HepG2 (cell line): ENCODE results near the gene FOXRED2. TPM values are rescaled to one million over a fixed set of nuclear protein-coding genes. Genes with fewer than 3 reads are reported as not detected.

ENCODE experiments used
- FOSL2 ChIP-seq: sonication (generic); formaldehyde crosslinking; IDR thresholded peaks from 2 replicates; pipeline ENCODE4 v1.4.0; 2020; ENCODE audit warnings: missing genetic modification reagents
- KDM4B ChIP-seq: sonication (generic); formaldehyde crosslinking; IDR thresholded peaks from 2 replicates; pipeline ENCODE4 v1.4.0; 2020; ENCODE audit warnings: missing genetic modification reagents
- KLF12 ChIP-seq: sonication (generic); formaldehyde crosslinking; IDR thresholded peaks from 2 replicates; pipeline ENCODE4 v1.4.0; 2020; ENCODE audit warnings: missing genetic modification reagents, borderline replicate concordance
- NRL ChIP-seq: sonication (generic); formaldehyde crosslinking; IDR thresholded peaks from 2 replicates; pipeline ENCODE4 v1.5.0; 2020; ENCODE audit warnings: missing genetic modification reagents, mild to moderate bottlenecking, moderate library complexity, borderline replicate concordance
- PLRG1 ChIP-seq: fragments of 450-650 bp; conservative IDR thresholded peaks from 2 replicates; pipeline ENCODE4 v1.6.1; 2016
- POLR2A ChIP-seq, 2 experiments: IDR thresholded peaks; 2 replicates each; pipeline ENCODE4 v1.6.1; 2011; ENCODE audit warnings: low read depth in 2 of 2, low read length in 2 of 2, mild to moderate bottlenecking in 1 of 2, moderate library complexity in 1 of 2; ENCODE audit not compliant: insufficient read depth in 1 of 2
- RXRA ChIP-seq: sonication (generic); formaldehyde crosslinking; IDR thresholded peaks from 2 replicates; pipeline ENCODE4 v1.5.1; 2020; ENCODE audit warnings: missing genetic modification reagents
- SETDB1 ChIP-seq: sonication (generic); formaldehyde crosslinking; IDR thresholded peaks from 2 replicates; pipeline ENCODE4 v1.5.1; 2020; ENCODE audit warnings: missing genetic modification reagents, mild to moderate bottlenecking, borderline replicate concordance
- SRY ChIP-seq: sonication (generic); formaldehyde crosslinking; IDR thresholded peaks from 2 replicates; pipeline ENCODE4 v1.8.0; 2022; ENCODE audit warnings: mild to moderate bottlenecking, missing genetic modification reagents
- THAP8 ChIP-seq: sonication (generic); formaldehyde crosslinking; IDR thresholded peaks from 2 replicates; pipeline ENCODE4 v1.5.1; 2020; ENCODE audit warnings: missing genetic modification reagents, mild to moderate bottlenecking, borderline replicate concordance
- ZBTB38 ChIP-seq: sonication (generic); formaldehyde crosslinking; IDR thresholded peaks from 2 replicates; pipeline ENCODE4 v1.5.1; 2020; ENCODE audit warnings: mild to moderate bottlenecking, missing genetic modification reagents
- ZNF142 ChIP-seq: sonication (generic); formaldehyde crosslinking; IDR thresholded peaks from 2 replicates; pipeline ENCODE4 v1.4.0; 2020; ENCODE audit warnings: missing genetic modification reagents
- ZNF609 ChIP-seq: sonication (generic); formaldehyde crosslinking; IDR thresholded peaks from 2 replicates; pipeline ENCODE4 v1.4.0; 2020; ENCODE audit warnings: mild to moderate bottlenecking, missing genetic modification reagents, borderline replicate concordance
- ZNF720 ChIP-seq: sonication (generic); formaldehyde crosslinking; IDR thresholded peaks from 2 replicates; pipeline ENCODE4 v1.4.0; 2020; ENCODE audit warnings: missing genetic modification reagents
- ZNF770 ChIP-seq: sonication (generic); formaldehyde crosslinking; IDR thresholded peaks from 2 replicates; pipeline ENCODE4 v1.5.0; 2020; ENCODE audit warnings: mild to moderate bottlenecking, missing genetic modification reagents
- polyA plus RNA-seq, 8 experiments: library from polyadenylated mRNA; depleted of rRNA in 3 of 8; stranded (reverse) in 7 of 8; unstranded in 1 of 8; fragments of >200 nt; fragmentation: Illumina TruSeq in 4 of 8; extraction: Trizol in 4 of 8; gene quantifications; 2 replicates each; pipeline versions ENCODE4 v1.2.1 to v1.2.3, GENCODE V29; 2011 to 2016; ENCODE audit warnings: low read depth in 4 of 8, missing spikeins in 1 of 8, mixed read lengths in 1 of 8; ENCODE audit not compliant: insufficient read depth in 1 of 8
- total RNA-seq, 5 experiments: library from RNA; depleted of rRNA; stranded (reverse); fragments of >200 nt; fragmentation: Illumina TruSeq; extraction: Trizol; gene quantifications; 2 replicates each; pipeline ENCODE4 v1.2.3, GENCODE V29; 2016; ENCODE audit warnings: low read depth in 1 of 5

The FOXRED2 gene
- total and polyA plus RNA-seq, 2 of the 13 experiments (the other 11 are each of a cell fraction or from before 2014, with no cell fraction given): 9.3 to 28.1 TPM

- no peak; the same call in 1 of the 2 replicates for TF ChIP-seq ZNF142 (CRISPR knock-in tag)
- peak; percentile 47 for TF ChIP-seq FOSL2 (CRISPR knock-in tag)
- TF ChIP-seq THAP8 (CRISPR knock-in tag): peak; percentile 48; the same call in 1 of the 2 replicates
- peak; percentile 83 for TF ChIP-seq ZBTB38 (CRISPR knock-in tag)
- TF ChIP-seq KLF12: peak; percentile 88; the same call in 1 of the 2 replicates
- 0 out of 2 replicates have a peak, but pooled peaks have one; percentile 50 for TF ChIP-seq ZNF720 (CRISPR knock-in tag)
- TF ChIP-seq ZNF609 (CRISPR knock-in tag): peak; percentile 66; the same call in 1 of the 2 replicates
- no peak for TF ChIP-seq PLRG1
- TF ChIP-seq POLR2A (IDR thresholded peaks at IDR 0.05; ENCODE audit: insufficient read depth in 1 of 2, low read depth in 2 of 2, low read length in 2 of 2): peak; percentile 73 to 76
- no peak for TF ChIP-seq KDM4B (CRISPR knock-in tag)
- TF ChIP-seq ZNF770 (CRISPR knock-in tag): 0 out of 2 replicates have a peak, but pooled peaks have one; percentile 12
- peak; percentile 87 for TF ChIP-seq RXRA
- TF ChIP-seq NRL (CRISPR knock-in tag): peak; percentile 42; the same call in 1 of the 2 replicates
- peak; percentile 43 for TF ChIP-seq SRY (CRISPR knock-in tag)
- no peak for TF ChIP-seq SETDB1
Observed at GRCh38 chr22:36528795-36529751, 22.2 kb upstream of the FOXRED2 start, which contains the start of gene EIF3D (continued).
